PFSK-1 (cell line): ENCODE measurements around the gene ADCK2.

Source experiments
- POLR2AphosphoS5 ChIP-seq: IDR thresholded peaks from 2 replicates; pipeline ENCODE4 v1.6.1; 2012; ENCODE audit warnings: low read depth, mild to moderate bottlenecking, control low read depth, low read length, moderate library complexity
- TF ChIP-seq, protein P1 (sequence below), 2 experiments: IDR thresholded peaks; 2 replicates each; pipeline versions ENCODE4 v1.6.1 to v1.8.0; 2011 to 2012; ENCODE audit warnings: low read depth in 2 of 2, low read length in 2 of 2, control low read depth in 1 of 2, inconsistent platforms in 1 of 2, mild to moderate bottlenecking in 1 of 2, moderate library complexity in 1 of 2; ENCODE audit not compliant: insufficient read depth in 1 of 2

GRCh38 chr7:140673063-140673773, 473 bp downstream of the ADCK2 start:
- TF ChIP-seq, protein P1, sequence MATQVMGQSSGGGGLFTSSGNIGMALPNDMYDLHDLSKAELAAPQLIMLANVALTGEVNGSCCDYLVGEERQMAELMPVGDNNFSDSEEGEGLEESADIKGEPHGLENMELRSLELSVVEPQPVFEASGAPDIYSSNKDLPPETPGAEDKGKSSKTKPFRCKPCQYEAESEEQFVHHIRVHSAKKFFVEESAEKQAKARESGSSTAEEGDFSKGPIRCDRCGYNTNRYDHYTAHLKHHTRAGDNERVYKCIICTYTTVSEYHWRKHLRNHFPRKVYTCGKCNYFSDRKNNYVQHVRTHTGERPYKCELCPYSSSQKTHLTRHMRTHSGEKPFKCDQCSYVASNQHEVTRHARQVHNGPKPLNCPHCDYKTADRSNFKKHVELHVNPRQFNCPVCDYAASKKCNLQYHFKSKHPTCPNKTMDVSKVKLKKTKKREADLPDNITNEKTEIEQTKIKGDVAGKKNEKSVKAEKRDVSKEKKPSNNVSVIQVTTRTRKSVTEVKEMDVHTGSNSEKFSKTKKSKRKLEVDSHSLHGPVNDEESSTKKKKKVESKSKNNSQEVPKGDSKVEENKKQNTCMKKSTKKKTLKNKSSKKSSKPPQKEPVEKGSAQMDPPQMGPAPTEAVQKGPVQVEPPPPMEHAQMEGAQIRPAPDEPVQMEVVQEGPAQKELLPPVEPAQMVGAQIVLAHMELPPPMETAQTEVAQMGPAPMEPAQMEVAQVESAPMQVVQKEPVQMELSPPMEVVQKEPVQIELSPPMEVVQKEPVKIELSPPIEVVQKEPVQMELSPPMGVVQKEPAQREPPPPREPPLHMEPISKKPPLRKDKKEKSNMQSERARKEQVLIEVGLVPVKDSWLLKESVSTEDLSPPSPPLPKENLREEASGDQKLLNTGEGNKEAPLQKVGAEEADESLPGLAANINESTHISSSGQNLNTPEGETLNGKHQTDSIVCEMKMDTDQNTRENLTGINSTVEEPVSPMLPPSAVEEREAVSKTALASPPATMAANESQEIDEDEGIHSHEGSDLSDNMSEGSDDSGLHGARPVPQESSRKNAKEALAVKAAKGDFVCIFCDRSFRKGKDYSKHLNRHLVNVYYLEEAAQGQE (IDR thresholded peaks at IDR 0.05; ENCODE audit: insufficient read depth in 1 of 2, low read depth in 2 of 2, low read length in 2 of 2), result no peak
- no peak for TF ChIP-seq POLR2AphosphoS5
